H1 (cell line): ENCODE measurements around the gene SSMEM1. TPM values are rescaled to one million over a fixed set of nuclear protein-coding genes. Genes with fewer than 3 reads are reported as not detected.

ENCODE experiments used
- CTCF ChIA-PET: fragments of 300-600 bp; sonication (Branson Sonifier 250); formaldehyde crosslinking; loops from one replicate; lab custom pipeline; 2021; ENCODE audit not compliant: partially characterized antibody; lab: Charles Lee
- POLR2A ChIA-PET: fragments of 300-600 bp; sonication (Branson Sonifier 250); formaldehyde crosslinking; loops from one replicate; lab custom pipeline; 2021; ENCODE audit warnings: inconsistent platforms; ENCODE audit not compliant: partially characterized antibody; lab: Charles Lee
- DNase-seq, 2 experiments: peaks; one replicate each; pipeline versions ENCODE4 v3.0.0 to v3.0.0-alpha.2; 2010 to 2022; ENCODE audit warnings: low spot score in 2 of 2, low read depth in 1 of 2, mixed read lengths in 1 of 2
- FAIRE-seq: peaks from 2 replicates; lab custom pipeline; 2011; peaks lifted over from hg19 to GRCh38; lab: Jason Lieb, UNC
- H2AFZ ChIP-seq: 2 replicates; pipeline ENCODE4 v1.8.1; 2012; ENCODE audit warnings: low read length, inconsistent platforms
- H2AK5ac ChIP-seq: 2 replicates; pipeline ENCODE4 v1.6.1; 2013; ENCODE audit warnings: low read depth, low read length
- H2BK120ac ChIP-seq: replicated peaks from 2 replicates; pipeline ENCODE3; 2013; ENCODE audit warnings: low read depth, low read length, inconsistent platforms
- H2BK12ac ChIP-seq: 2 replicates; pipeline ENCODE4 v1.6.1; 2013; ENCODE audit warnings: low read depth, low read length
- H2BK15ac ChIP-seq: 2 replicates; pipeline ENCODE4 v1.6.1; 2013; ENCODE audit warnings: low read length
- H2BK20ac ChIP-seq: 2 replicates; pipeline ENCODE4 v1.6.1; 2013; ENCODE audit warnings: low read length
- H2BK5ac ChIP-seq: 2 replicates; pipeline ENCODE4 v1.6.1; 2013; ENCODE audit warnings: low read depth, low read length
- H3K14ac ChIP-seq: 2 replicates; pipeline ENCODE4 v1.6.1; 2013; ENCODE audit warnings: inconsistent platforms; ENCODE audit not compliant: insufficient read length
- H3K18ac ChIP-seq: 2 replicates; pipeline ENCODE4 v1.6.1; 2013; ENCODE audit warnings: low read length; ENCODE audit errors: extremely low read depth
- H3K23ac ChIP-seq: 2 replicates; pipeline ENCODE4 v1.6.1; 2013; ENCODE audit warnings: inconsistent platforms; ENCODE audit not compliant: insufficient read length
- H3K23me2 ChIP-seq: 2 replicates; pipeline ENCODE4 v1.6.1; 2013; ENCODE audit warnings: low read depth, low read length
- H3K27ac ChIP-seq: 2 replicates; pipeline ENCODE4 v1.6.1; 2011; ENCODE audit warnings: low read depth, low read length, inconsistent platforms
- H3K27me3 ChIP-seq, 4 experiments: replicated peaks in 1 of 4; 1 replicate in 1 of 4; 2 replicates in 3 of 4; pipeline versions ENCODE4 v1.6.1 to v1.8.1; 2011 to 2013; ENCODE audit warnings: low read length in 3 of 4, mild to moderate bottlenecking in 3 of 4, inconsistent platforms in 2 of 4, mixed read lengths in 2 of 4, moderate library complexity in 1 of 4; ENCODE audit not compliant: control insufficient read depth in 3 of 4, insufficient read depth in 3 of 4; ENCODE audit errors: extremely low read depth in 1 of 4
- H3K36me3 ChIP-seq, 4 experiments: 2 replicates each; pipeline versions ENCODE4 v1.6.1 to v1.8.1; 2011 to 2013; ENCODE audit warnings: mild to moderate bottlenecking in 4 of 4, low read length in 3 of 4, moderate library complexity in 2 of 4, control low read depth in 1 of 4, inconsistent platforms in 1 of 4; ENCODE audit not compliant: insufficient read depth in 4 of 4, control insufficient read depth in 2 of 4
- H3K4ac ChIP-seq: replicated peaks from 2 replicates; pipeline ENCODE3; 2013; ENCODE audit warnings: low read length, low read depth, mixed read lengths, inconsistent platforms; ENCODE audit not compliant: insufficient read length
- H3K4me1 ChIP-seq, 4 experiments: replicated peaks in 1 of 4; 1 replicate in 1 of 4; 2 replicates in 3 of 4; pipeline versions ENCODE4 v1.6.1 to v1.8.1; 2011 to 2013; ENCODE audit warnings: low read length in 3 of 4, inconsistent platforms in 2 of 4, mixed read lengths in 1 of 4; ENCODE audit not compliant: insufficient read depth in 4 of 4, control insufficient read depth in 3 of 4
- H3K4me2 ChIP-seq, 2 experiments: 2 replicates each; pipeline versions ENCODE4 v1.6.1 to v1.8.1; 2011 to 2013; ENCODE audit warnings: low read depth in 2 of 2, low read length in 2 of 2, control low read depth in 1 of 2, inconsistent platforms in 1 of 2, mild to moderate bottlenecking in 1 of 2; ENCODE audit not compliant: insufficient read depth in 1 of 2
- H3K4me3 ChIP-seq, 4 experiments: fragments of 200-600, 300-600 bp in 1 of 4; sonication (generic), shearing (Covaris generic), sonication (Bioruptor Twin) in 1 of 4; 2 replicates each; pipeline versions ENCODE4 v1.5.1 to v1.8.1; 2011 to 2016; ENCODE audit warnings: low read length in 4 of 4, low read depth in 3 of 4, control low read depth in 2 of 4, inconsistent platforms in 2 of 4, mild to moderate bottlenecking in 2 of 4, mixed read lengths in 1 of 4, moderate library complexity in 1 of 4; ENCODE audit not compliant: insufficient read depth in 2 of 4; ENCODE audit errors: extremely low read depth in 1 of 4
- H3K56ac ChIP-seq: replicated peaks from 2 replicates; pipeline ENCODE3; 2013; ENCODE audit warnings: low read depth, mild to moderate bottlenecking, mixed read lengths, low read length, inconsistent platforms; ENCODE audit not compliant: insufficient read length
- H3K79me1 ChIP-seq: 2 replicates; pipeline ENCODE4 v1.6.1; 2013; ENCODE audit warnings: low read depth, low read length, control low read depth
- H3K79me2 ChIP-seq, 2 experiments: 2 replicates each; pipeline versions ENCODE4 v1.6.1 to v1.8.1; 2012 to 2013; ENCODE audit warnings: low read length in 2 of 2, mild to moderate bottlenecking in 2 of 2, inconsistent platforms in 1 of 2; ENCODE audit not compliant: insufficient read depth in 2 of 2, control insufficient read depth in 1 of 2
- H3K9ac ChIP-seq, 4 experiments: replicated peaks in 1 of 4; 1 replicate in 1 of 4; 2 replicates in 3 of 4; pipeline versions ENCODE4 v1.6.1 to v1.8.1; 2011 to 2013; ENCODE audit warnings: low read depth in 3 of 4, low read length in 3 of 4, control low read depth in 2 of 4, mild to moderate bottlenecking in 2 of 4, moderate library complexity in 2 of 4, inconsistent platforms in 1 of 4; ENCODE audit errors: extremely low read depth in 1 of 4
- H3K9me3 ChIP-seq, 2 experiments: 2 replicates each; pipeline versions ENCODE4 v1.6.1 to v1.8.1; 2012 to 2013; ENCODE audit warnings: mild to moderate bottlenecking in 2 of 2, moderate library complexity in 2 of 2, control low read depth in 1 of 2, inconsistent platforms in 1 of 2, low read depth in 1 of 2, low read length in 1 of 2, mixed read lengths in 1 of 2; ENCODE audit not compliant: insufficient read depth in 2 of 2
- H4K20me1 ChIP-seq, 2 experiments: replicated peaks in 1 of 2; 2 replicates each; pipeline versions ENCODE3 to v1.8.1; 2011 to 2013; ENCODE audit warnings: inconsistent platforms in 2 of 2, low read length in 2 of 2, mild to moderate bottlenecking in 1 of 2; ENCODE audit not compliant: insufficient read depth in 2 of 2, control insufficient read depth in 1 of 2
- H4K5ac ChIP-seq: 2 replicates; pipeline ENCODE4 v1.6.1; 2013; ENCODE audit warnings: low read length, low read depth, mixed read lengths, inconsistent platforms; ENCODE audit not compliant: insufficient read length
- H4K8ac ChIP-seq: 2 replicates; pipeline ENCODE4 v1.8.0; 2013; ENCODE audit warnings: mild to moderate bottlenecking, moderate library complexity, low read length, inconsistent platforms; ENCODE audit not compliant: insufficient read depth; ENCODE audit errors: extremely low read depth
- H4K91ac ChIP-seq: replicated peaks from 2 replicates; pipeline ENCODE3; 2013; ENCODE audit warnings: low read length, mixed read lengths, inconsistent platforms; ENCODE audit not compliant: insufficient read length
- ASH2L ChIP-seq: fragments of 200-600, 300-600 bp; sonication (generic); IDR thresholded peaks from one replicate; pipeline ENCODE4 v1.7.1; 2017; ENCODE audit warnings: low read length
- CBX5 ChIP-seq: fragments of 300-800, 300-1000 bp; sonication (generic); IDR thresholded peaks from 2 replicates; pipeline ENCODE4 v1.7.1; 2016; ENCODE audit warnings: antibody characterized with exemption, low read length, low read depth
- CEBPB ChIP-seq: IDR thresholded peaks from 2 replicates; pipeline ENCODE4 v1.6.1; 2012; ENCODE audit warnings: low read depth, low read length
- CREB1 ChIP-seq: IDR thresholded peaks from 2 replicates; pipeline ENCODE4 v1.6.1; 2012; ENCODE audit warnings: inconsistent platforms
- GTF2F1 ChIP-seq: IDR thresholded peaks from 2 replicates; pipeline ENCODE4 v1.6.1; 2012; ENCODE audit warnings: low read depth, low read length, improper control_type of control experiment, borderline replicate concordance
- HDAC2 ChIP-seq, 2 experiments: fragments of 300-600 bp in 1 of 2; sonication (generic) in 1 of 2; IDR thresholded peaks; 2 replicates each; pipeline ENCODE4 v1.6.1; 2011 to 2012; ENCODE audit warnings: low read depth in 2 of 2, low read length in 2 of 2, mild to moderate bottlenecking in 2 of 2, moderate library complexity in 2 of 2, borderline replicate concordance in 1 of 2, inconsistent platforms in 1 of 2
- JUND ChIP-seq: IDR thresholded peaks from 2 replicates; pipeline ENCODE4 v1.6.1; 2011; ENCODE audit warnings: mild to moderate bottlenecking, improper control_type of control experiment, low read length
- SIRT6 ChIP-seq: IDR thresholded peaks from one replicate; pipeline ENCODE4 v1.7.1; 2012; ENCODE audit warnings: low read length, inconsistent platforms
- SP4 ChIP-seq: IDR thresholded peaks from 2 replicates; pipeline ENCODE4 v1.6.1; 2012; ENCODE audit warnings: low read length, inconsistent platforms
- TEAD4 ChIP-seq: IDR thresholded peaks from 2 replicates; pipeline ENCODE4 v1.6.1; 2012; ENCODE audit warnings: low read depth, low read length, inconsistent platforms, mixed read lengths
- YY1 ChIP-seq: IDR thresholded peaks from 2 replicates; pipeline ENCODE4 v1.6.1; 2011; ENCODE audit warnings: low read depth, mild to moderate bottlenecking, low read length
- WGBS, 2 experiments: shearing (Covaris generic) in 1 of 2; methylation state at CpG; one replicate each; pipeline versions ENCODE4 v1.1.6 to v1.1.7; 2013 to 2015; ENCODE audit warnings: low lambda C conversion rate in 2 of 2, mixed read lengths in 2 of 2, inconsistent platforms in 1 of 2, low coverage in 1 of 2, missing lambda C conversion rate in 1 of 2; ENCODE audit not compliant: insufficient replicate concordance in 2 of 2, insufficient coverage in 1 of 2, insufficient read length in 1 of 2; ENCODE audit errors: extremely low coverage in 1 of 2, missing lambda C conversion rate in 1 of 2; 5-methylcytosine and 5-hydroxymethylcytosine counted together
- polyA plus RNA-seq, 7 experiments: library from polyadenylated mRNA; depleted of rRNA in 3 of 7; stranded (reverse) in 5 of 7; unstranded in 2 of 7; fragments of >200 nt in 5 of 7; fragments of 200-250 nt in 2 of 7; gene quantifications; 1 replicate in 5 of 7; 2 replicates in 1 of 7; 4 replicates in 1 of 7; pipeline versions ENCODE4 v1.2.1 to v1.2.3, GENCODE V29; 2011 to 2013; ENCODE audit warnings: missing spikeins in 2 of 7, mixed read lengths in 2 of 7
- total RNA-seq: library from RNA; stranded (reverse); fragmentation: NEBNext Ultra II Directional; extraction: Animal tissue kit (Norgen Biotek cat#: 25700); gene quantifications from 2 replicates; pipeline ENCODE4 v1.2.1, GENCODE V29; 2021

SSMEM1 gene
- total and polyA plus RNA-seq, 2 of the 8 experiments (the other 6 are each of a cell fraction or from before 2014, with no cell fraction given): not detected

- H2AFZ ChIP-seq: no peak overlapping the region; the same call in none of the 2 replicates
- ChIA-PET CTCF (interaction anchor here (0.5 to 1.8 kb wide), 3 partner anchors 10 to 262 kb away, joined by 3 to 4 read pairs (median 3); no protein-coding TSS in a partner anchor), POLR2A (no interaction called here)
- no peak overlapping the region for H2BK5ac ChIP-seq
- TF ChIP-seq GTF2F1 (no peak), CEBPB (no peak), CREB1 (no peak), SIRT6 (no peak), SP4 (no peak), YY1 (no peak), TEAD4 (no peak), CBX5 (no peak), JUND (no peak), ASH2L (no peak), HDAC2 (IDR thresholded peaks at IDR 0.05; ENCODE audit: borderline replicate concordance in 1 of 2, low read depth in 2 of 2, low read length in 2 of 2) (no peak)
- H3K9me3 ChIP-seq: no peaks in the 10 kb centered on the region; a peak in 1 of 4 replicates
- no peak overlapping the region for H3K23ac ChIP-seq
- H3K14ac ChIP-seq: no peak overlapping the region
- H4K8ac ChIP-seq: no peak overlapping the region
- H3K27me3 ChIP-seq: no peaks in the 10 kb centered on the region
- no peak overlapping the region for H3K18ac ChIP-seq
- WGBS, 2 experiments: 91% methylated on average over 6 of the region's 6 CpGs; no CpG with 5 or more reads in 1 of the 2 experiments
- no peaks in the 10 kb centered on the region for H3K79me2 ChIP-seq
- no peak overlapping the region for H2BK120ac ChIP-seq
- H3K4me1 ChIP-seq: peaks cover 0 to 4% (median under 1%) of the 10 kb centered on the region in 4 experiments; a peak in 1 of 7 replicates
- no peak overlapping the region for H2BK15ac ChIP-seq
- no peak overlapping the region for H3K4me2 ChIP-seq
- H3K4ac ChIP-seq: no peak overlapping the region
- no peak overlapping the region for H4K5ac ChIP-seq
- no peak overlapping the region for H2BK12ac ChIP-seq
- H4K20me1 ChIP-seq: no peaks in the 10 kb centered on the region
- H3K56ac ChIP-seq: no peak overlapping the region
- H3K27ac ChIP-seq: no peak overlapping the region
- H2AK5ac ChIP-seq: no peak overlapping the region
- no peak for DNase-seq
- no peaks in the 10 kb centered on the region for H3K79me1 ChIP-seq
- no peaks in the 10 kb centered on the region for H3K23me2 ChIP-seq
- H3K36me3 ChIP-seq: no peaks in the 10 kb centered on the region
- H2BK20ac ChIP-seq: no peak overlapping the region
- no peak overlapping the region for H3K4me3 ChIP-seq
- no peak overlapping the region for H3K9ac ChIP-seq
- no peak overlapping the region for H4K91ac ChIP-seq
- FAIRE-seq: no peak
Measured at GRCh38 chr7:130231792-130232191, 24.1 kb downstream of the SSMEM1 start.
